ENCODE data around the gene CCR6. TPM values are rescaled to one million over a fixed set of nuclear protein-coding genes. Genes with fewer than 3 reads are reported as not detected.

The CCR6 gene
- total RNA-seq, 1 experiment from 2014 or later, result not detected

GRCh38 chr6:167099707-167100106, 23.2 kb upstream of the CCR6 start:
- WGBS (ENCODE audit: extremely low coverage, insufficient read length, low lambda C conversion rate), result no CpG with 5 or more reads among the region's 8 CpGs
- H3K79me2 ChIP-seq (ENCODE audit: insufficient read depth, low read length), result no peaks in the 10 kb centered on the region
- no peak overlapping the region for H3K4me2 ChIP-seq (ENCODE audit: insufficient read depth, insufficient read length, low read length)
- no peak overlapping the region for H2BK5ac ChIP-seq (ENCODE audit: insufficient read length, low read length)
- no peak overlapping the region for H3K27ac ChIP-seq (ENCODE audit: insufficient read length, low read depth, low read length)
- H3K4ac ChIP-seq (ENCODE audit: low read depth, low read length), result no peak overlapping the region
- H3K9me3 ChIP-seq (ENCODE audit: control insufficient read depth, low read depth, low read length), result no peaks in the 10 kb centered on the region
- no peak overlapping the region for H3K23ac ChIP-seq (ENCODE audit: insufficient read length, low read depth, low read length)
- H4K91ac ChIP-seq (ENCODE audit: insufficient read length, low read depth, low read length), result no peak overlapping the region
- no peak overlapping the region for H3K9ac ChIP-seq (ENCODE audit: extremely low read depth, insufficient read length, low read length)
- no peak overlapping the region for H2BK120ac ChIP-seq (ENCODE audit: low read depth, low read length, poor library complexity, severe bottlenecking)
- Mint-ChIP-seq H3K27me3 (ENCODE audit: low read depth) (no peaks in the 10 kb centered on the region; the same call in none of the 2 replicates), H3K4me3 (no peak overlapping the region), H3K4me1 (peaks cover 10 to 15% of the 10 kb centered on the region in 2 experiments), H3K9me3 (peaks cover 0 to 2% of the 10 kb centered on the region in 2 experiments; a peak in 1 of 5 replicates), H3K27ac (no peak overlapping the region), H3K36me3 (ENCODE audit: insufficient read depth in 1 of 3, low read depth in 3 of 3) (no peaks in the 10 kb centered on the region)
- H3K14ac ChIP-seq (ENCODE audit: insufficient read depth, low read length), result no peak overlapping the region
- H2AK5ac ChIP-seq (ENCODE audit: insufficient read length, low read length), result no peak overlapping the region
- no peaks in the 10 kb centered on the region for H3K23me2 ChIP-seq (ENCODE audit: insufficient read length, low read depth, low read length, poor library complexity, severe bottlenecking)
- no peak overlapping the region for H4K5ac ChIP-seq (ENCODE audit: insufficient read length, low read depth, low read length)
- no peak overlapping the region for H3K56ac ChIP-seq (ENCODE audit: insufficient read length, low read depth, low read length)
- no peak for TF ChIP-seq CTCF (conservative IDR thresholded peaks at IDR 0.05)
- no peak overlapping the region for H2BK15ac ChIP-seq (ENCODE audit: low read depth, low read length)
- H2AFZ ChIP-seq (ENCODE audit: low read length), result no peak overlapping the region
- no peak overlapping the region for H2BK12ac ChIP-seq (ENCODE audit: insufficient read length, low read depth, low read length)
- H2BK20ac ChIP-seq (ENCODE audit: low read depth, low read length, poor library complexity, severe bottlenecking), result no peak overlapping the region
- no peaks in the 10 kb centered on the region for H3K27me3 ChIP-seq (ENCODE audit: insufficient read depth, low read length)
- no peak overlapping the region for H3T11ph ChIP-seq (ENCODE audit: low read length)
- no peak overlapping the region for H3K18ac ChIP-seq (ENCODE audit: insufficient read length, low read depth, low read length)
- no peak overlapping the region for H4K8ac ChIP-seq (replicated peaks; ENCODE audit: insufficient read length, low read depth, low read length)
- no peaks in the 10 kb centered on the region for H3K79me1 ChIP-seq (ENCODE audit: insufficient read depth, low read depth, low read length, poor library complexity, severe bottlenecking)
- H3K4me1 ChIP-seq (ENCODE audit: insufficient read depth, low read length), result no peaks in the 10 kb centered on the region; the same call in 1 of the 2 replicates
- no peaks in the 10 kb centered on the region for H4K20me1 ChIP-seq (ENCODE audit: control insufficient read depth, insufficient read depth, insufficient read length)
- DNase-seq, result no peak
